NCI-H510A (cell line): Measurements from ENCODE around the gene NTSR2.
"Not testable (repeated sequence)": the region's sequence is repeated elsewhere in the genome, so short reads cannot be mapped to it uniquely, and the experiment has no call there.

Experiments
- DNase-seq: peaks from one replicate; lab custom pipeline; 2025; lab: John Stamatoyannopoulos, UW

The NTSR2 gene

DNA sequence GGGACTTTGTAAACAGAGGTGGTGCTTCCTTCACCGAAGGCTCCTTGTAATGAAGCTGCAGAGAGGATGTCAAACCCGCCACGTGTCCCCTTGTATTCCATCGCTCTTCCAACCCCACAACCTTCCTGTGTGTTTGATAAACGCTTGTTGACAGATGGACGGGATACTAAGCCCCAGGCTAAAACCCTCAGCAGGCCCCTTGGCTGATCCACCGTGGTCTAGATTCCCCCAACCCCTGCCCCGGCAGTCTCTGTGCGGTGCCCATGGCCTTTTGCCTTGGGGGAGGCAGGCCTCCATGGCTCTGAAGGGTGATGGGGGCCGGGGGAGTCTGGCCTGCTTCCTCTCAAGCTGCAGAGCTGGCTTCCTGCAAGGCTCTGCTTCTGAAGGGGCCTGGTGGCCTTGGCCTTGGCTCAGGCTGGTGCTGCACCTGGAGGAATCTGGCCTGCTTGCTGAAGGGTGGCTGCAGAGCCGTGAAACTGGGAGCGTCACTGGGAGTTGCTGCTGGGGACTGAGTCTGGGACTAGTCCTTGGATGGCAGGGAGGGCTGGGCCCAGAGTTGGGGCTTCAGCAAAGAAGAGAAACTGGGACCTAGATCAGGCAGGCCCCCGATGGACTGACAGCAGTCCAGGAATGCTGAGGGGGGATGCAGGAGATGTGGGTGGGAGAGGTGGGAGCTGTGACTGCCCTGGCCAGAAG is 9.6 kb upstream of the NTSR2 start:
- no peak for DNase-seq

- DNase-seq, result no peak
These were observed 9.0 kb upstream of the NTSR2 start for GRCh38 chr2:11679016-11679415.

GRCh38 chr2:11678306-11678960 is 8.4 kb upstream of the NTSR2 start:
- DNase-seq, result no peak

DNA sequence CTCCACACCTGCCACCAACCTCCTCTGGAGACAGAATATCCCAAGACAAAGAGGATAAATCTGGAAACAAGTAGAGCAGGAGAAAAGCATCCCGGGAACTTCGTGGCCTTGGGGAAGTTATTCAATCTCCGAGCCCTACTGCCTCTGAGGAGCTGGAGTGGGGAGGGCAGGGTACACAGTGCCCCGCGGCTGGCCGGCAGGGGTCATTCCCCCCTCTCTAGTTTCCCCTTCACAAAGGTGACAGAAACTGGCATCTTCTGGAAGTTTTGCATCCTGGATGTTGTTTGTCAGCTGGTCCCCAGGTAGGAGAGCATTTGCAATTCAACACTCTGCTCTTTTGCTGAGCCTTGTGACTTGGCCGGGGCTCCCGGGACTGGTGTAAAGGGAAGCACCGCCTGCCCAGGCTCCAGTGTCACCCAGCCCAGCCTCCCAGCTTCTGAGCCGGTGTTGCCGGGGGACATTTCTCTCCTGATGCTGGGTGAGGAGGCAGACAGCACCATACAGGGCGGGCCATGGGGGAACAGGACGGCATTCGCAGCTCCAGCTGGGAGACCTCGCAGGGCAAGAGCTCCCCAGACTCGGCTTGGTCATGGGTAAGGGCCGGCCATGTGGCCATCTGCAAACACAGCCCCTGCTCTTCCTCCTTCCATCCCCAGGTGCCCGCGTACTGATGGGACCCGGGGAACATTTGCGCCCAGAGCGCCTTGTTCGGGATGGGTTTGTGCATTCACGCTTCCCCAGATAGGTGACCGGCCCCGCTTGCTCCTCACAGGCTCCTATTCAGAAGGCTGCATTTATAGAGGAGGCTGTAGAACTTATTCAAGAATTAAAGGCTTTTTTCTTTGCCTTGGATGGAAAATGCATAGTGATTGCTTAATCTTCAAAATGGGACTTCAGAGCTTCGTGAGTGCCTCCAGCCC is 7.4 kb upstream of the NTSR2 start:
- peak; percentile 27 for DNase-seq

GRCh38 chr2:11676640-11677039 is 6.6 kb upstream of the NTSR2 start:
- peak; percentile 78 for DNase-seq

- no peak for DNase-seq
These were observed 5.6 kb upstream of the NTSR2 start for GRCh38 chr2:11675423-11676112.

- DNase-seq, result no peak
These were observed 5.0 kb upstream of the NTSR2 start for GRCh38 chr2:11674983-11675382.

- DNase-seq, result no peak
These were observed 2.4 kb upstream of the NTSR2 start for GRCh38 chr2:11672407-11672806.

DNA sequence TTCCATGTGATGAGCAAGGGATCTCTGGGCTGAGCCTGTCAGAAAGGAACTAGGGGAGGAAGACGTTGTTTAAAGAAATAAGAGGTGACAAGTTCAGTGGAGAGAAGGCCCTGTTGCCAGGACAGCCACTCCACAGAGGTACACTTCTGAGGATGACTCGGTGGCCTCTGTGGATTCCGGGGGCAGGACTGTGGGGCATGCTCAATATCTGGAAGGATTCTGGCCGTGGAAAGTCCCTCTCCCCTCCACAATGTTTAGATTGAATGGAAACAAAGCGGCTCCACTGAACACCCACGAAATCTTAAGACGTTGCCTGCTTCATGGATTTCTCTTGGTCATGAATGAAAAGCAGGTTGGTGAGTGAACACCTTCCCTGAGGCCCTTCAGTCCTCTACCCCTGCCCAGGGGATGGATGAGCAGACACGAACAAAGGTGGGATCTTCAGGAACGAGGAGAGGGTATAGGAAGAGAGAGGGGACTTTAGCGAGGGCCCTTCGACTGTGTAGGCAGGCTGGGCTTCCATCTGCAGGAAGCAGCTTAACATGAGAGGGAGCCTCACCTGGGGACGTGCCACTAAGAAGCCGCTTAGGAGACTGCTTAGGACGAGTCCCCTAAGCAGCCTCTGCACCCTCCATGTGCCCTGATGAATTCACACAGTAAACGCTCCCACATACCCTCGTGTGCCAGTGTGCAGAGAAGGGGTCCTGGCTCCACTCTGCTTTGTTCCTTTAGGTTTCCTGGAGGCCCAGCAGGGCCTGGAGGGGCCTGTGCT is 1.9 kb downstream of the NTSR2 start:
- DNase-seq, result no peak

- DNase-seq, result no peak
These were observed 2.8 kb downstream of the NTSR2 start for GRCh38 chr2:11667194-11667593.

DNA sequence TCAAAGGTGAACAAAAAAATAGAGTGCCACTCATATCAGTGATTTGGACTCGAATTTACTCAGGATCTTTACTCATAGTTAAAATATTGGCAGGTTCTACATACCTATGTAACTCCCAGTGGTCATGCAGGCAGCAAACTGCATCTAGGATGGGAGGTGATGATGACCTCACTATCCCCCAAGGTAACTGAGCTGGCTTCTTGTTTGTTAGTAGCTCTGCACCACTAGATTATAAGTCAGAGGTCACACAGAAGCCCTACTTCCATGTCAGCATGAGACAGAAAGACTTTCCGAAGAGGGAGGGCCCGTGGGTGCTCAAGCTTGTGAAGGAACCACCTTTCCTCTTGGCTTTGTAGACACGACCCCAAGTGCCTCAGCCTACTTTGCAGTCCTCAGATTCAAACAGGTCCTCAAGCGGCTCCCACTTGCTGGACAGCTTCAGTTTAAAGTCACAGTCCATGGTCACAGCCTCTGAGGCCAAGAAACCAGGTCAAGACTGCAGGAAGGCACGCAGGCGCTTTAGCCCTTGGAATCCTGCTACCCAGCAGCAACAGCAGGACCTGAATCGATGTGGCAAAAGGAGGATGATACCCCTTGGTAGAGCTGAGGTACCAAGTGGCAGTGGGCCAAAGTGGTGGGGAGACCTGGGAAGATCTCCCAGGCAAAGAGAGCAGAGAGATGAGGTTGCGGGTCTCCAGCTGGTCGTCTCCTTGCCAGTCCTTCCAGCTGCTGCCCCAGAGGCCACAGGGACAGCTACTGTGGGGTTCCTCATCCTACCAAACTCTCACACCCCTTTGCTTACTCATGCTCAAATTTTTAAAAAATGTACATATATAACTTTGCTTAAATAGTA is 4.3 kb downstream of the NTSR2 start:
- no peak for DNase-seq

GRCh38 chr2:11665028-11665427 is 5.0 kb downstream of the NTSR2 start:
- no peak for DNase-seq

GRCh38 chr2:11663427-11663826 is 6.6 kb downstream of the NTSR2 start:
- DNase-seq, result no peak

- no peak for DNase-seq
These were observed 7.1 kb downstream of the NTSR2 start for GRCh38 chr2:11662882-11663281.

- no peak for DNase-seq
These were observed 8.0 kb downstream of the NTSR2 start for GRCh38 chr2:11661891-11662435.

GRCh38 chr2:11660396-11660795 is 9.6 kb downstream of the NTSR2 start:
- not testable (repeated sequence) for DNase-seq

DNA sequence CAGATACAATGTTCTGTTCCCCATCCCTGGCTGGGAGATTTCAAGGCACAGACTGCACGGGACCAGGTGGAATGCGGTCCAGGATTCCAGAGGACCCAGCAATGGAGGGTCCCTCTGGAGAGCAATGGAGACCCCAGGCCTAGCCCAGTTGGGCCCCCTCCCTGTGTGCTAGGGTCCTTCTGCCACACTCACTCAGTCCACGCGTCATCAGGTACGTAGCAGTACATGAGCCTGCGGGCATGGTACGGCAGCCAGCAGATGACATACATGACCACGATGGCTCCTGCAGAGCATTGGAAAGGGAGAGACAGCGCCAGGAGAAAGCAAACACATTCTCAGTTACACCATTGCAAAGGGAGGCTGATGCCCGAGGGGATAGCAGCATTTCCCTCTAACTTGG is 10.1 kb downstream of the NTSR2 start:
- DNase-seq, result no peak

DNA sequence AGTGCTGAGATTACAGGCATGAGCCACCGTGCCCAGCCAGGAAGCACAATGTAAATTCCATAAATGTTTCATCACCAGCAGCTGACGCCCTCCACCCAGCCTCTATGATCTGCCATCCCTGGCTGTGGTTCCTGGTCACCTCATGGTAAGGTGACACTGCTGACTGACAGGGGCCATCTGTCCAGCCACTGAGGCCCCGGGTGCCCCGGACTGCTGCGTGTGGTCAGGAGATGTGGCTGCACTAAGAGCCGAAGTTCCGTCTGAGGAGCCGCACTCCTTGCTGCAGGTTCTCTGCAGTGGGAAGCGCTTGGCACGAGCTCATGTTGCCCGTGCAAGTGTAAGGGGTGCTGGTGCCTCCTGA is 10.9 kb downstream of the NTSR2 start:
- DNase-seq, result no peak

DNA sequence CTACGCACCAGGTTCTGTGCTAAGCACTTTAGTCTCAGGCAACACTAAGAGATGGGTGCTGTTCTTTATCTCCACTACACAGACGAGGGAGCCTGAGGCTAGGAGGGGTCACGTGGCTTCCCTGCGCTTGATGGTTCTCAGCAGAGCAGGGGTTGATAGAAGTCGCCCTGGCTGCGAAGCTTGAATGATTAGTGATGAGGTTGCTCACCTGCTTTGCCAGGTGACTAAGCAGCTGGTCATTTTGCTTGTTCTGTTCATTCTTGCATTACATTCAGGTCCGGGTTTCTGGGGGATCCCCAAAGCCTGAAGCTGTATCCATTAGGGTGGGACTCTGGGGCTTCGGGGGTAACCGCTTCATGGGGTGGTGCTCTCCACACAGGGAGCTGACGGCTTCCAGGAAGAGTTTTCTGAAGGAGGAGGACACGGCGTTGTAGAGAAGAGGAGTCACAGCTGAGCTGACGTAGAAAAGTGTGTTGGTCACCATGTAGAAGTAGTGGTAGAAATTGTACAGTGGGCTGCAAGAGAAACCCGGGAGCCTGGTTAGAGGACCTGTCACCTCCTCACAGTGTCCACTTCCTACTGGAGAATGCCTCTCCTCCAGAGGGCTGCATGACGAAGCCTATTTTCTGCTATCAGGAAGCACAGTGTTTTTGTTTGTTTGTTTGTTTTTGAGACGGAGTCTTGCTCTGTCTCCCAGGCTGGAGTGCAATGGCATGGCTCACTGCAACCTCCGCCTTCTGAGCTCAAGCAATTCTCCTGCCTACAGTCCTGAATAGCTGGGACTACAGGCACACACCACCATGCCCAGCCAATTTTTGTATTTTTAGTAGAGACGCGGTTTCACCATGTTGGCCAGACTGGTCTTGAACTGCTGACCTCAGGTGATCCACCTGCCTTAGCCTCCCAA is 11.5 kb downstream of the NTSR2 start:
- no peak for DNase-seq
